Osteocyte (in vitro differentiated cells): ENCODE measurements around the gene CLTCL1. TPM values are rescaled to one million over a fixed set of nuclear protein-coding genes. Genes with fewer than 3 reads are reported as not detected.

Source experiments
- DNase-seq: peaks from one replicate; pipeline ENCODE4 v3.0.0; 2021; ENCODE audit warnings: mixed read lengths; ENCODE audit not compliant: unreplicated experiment; ENCODE audit errors: extremely low spot score
- H3K27ac Mint-ChIP-seq: one replicate; pipeline ENCODE4 v1.8.0; 2021; ENCODE audit warnings: mild to moderate bottlenecking, mixed read lengths; ENCODE audit not compliant: unreplicated experiment
- H3K27me3 Mint-ChIP-seq: one replicate; pipeline ENCODE4 v1.8.0; 2021; ENCODE audit warnings: mixed read lengths; ENCODE audit not compliant: unreplicated experiment
- H3K36me3 Mint-ChIP-seq: one replicate; pipeline ENCODE4 v1.8.0; 2021; ENCODE audit warnings: mixed read lengths; ENCODE audit not compliant: unreplicated experiment
- H3K4me1 Mint-ChIP-seq: one replicate; pipeline ENCODE4 v1.8.0; 2021; ENCODE audit warnings: mixed read lengths; ENCODE audit not compliant: unreplicated experiment
- H3K4me3 Mint-ChIP-seq: one replicate; pipeline ENCODE4 v1.8.0; 2021; ENCODE audit warnings: mild to moderate bottlenecking, moderate library complexity, mixed read lengths; ENCODE audit not compliant: unreplicated experiment
- H3K9me3 Mint-ChIP-seq: one replicate; pipeline ENCODE4 v1.8.0; 2021; ENCODE audit warnings: mixed read lengths; ENCODE audit not compliant: unreplicated experiment
- CTCF ChIP-seq: fragments of 200-600 bp; sonication (generic); IDR thresholded peaks from 2 replicates; pipeline ENCODE4 v1.5.0; 2021; ENCODE audit warnings: antibody characterized with exemption, mild to moderate bottlenecking, moderate library complexity
- total RNA-seq: library from RNA; stranded (reverse); gene quantifications from 2 replicates; pipeline ENCODE4 v1.2.1, GENCODE V29; 2021

Gene CLTCL1
- total RNA-seq, 1 donor from 2014 or later = 10.1 TPM

GRCh38 chr22:19130959-19131684, 160.4 kb downstream of the CLTCL1 start, which contains the start of gene TSSK2:
TSSK2 (plus strand) TSS chr22:19131308; CDS start chr22:19131400, 92 bp downstream.
- H3K27me3 Mint-ChIP-seq = no peaks in the 10 kb centered on the region
- no peaks in the 10 kb centered on the region for H3K9me3 Mint-ChIP-seq
- H3K4me3 Mint-ChIP-seq = no peak within 1 kb of the TSS
- DNase-seq = no peak
- no peak within 1 kb of the TSS for H3K27ac Mint-ChIP-seq
- H3K4me1 Mint-ChIP-seq = no peaks in the 10 kb centered on the region
- no peak for TF ChIP-seq CTCF
- peaks cover 22% of the 10 kb centered on the region for H3K36me3 Mint-ChIP-seq

GRCh38 chr22:19129871-19130270, 161.6 kb downstream of the CLTCL1 start:
- Mint-ChIP-seq H3K9me3 (no peaks in the 10 kb centered on the region), H3K27me3 (no peaks in the 10 kb centered on the region), H3K36me3 (peaks cover 16% of the 10 kb centered on the region), H3K27ac (no peak overlapping the region), H3K4me1 (no peaks in the 10 kb centered on the region), H3K4me3 (no peak overlapping the region)
- DNase-seq = no peak
- TF ChIP-seq CTCF = no peak

Other genes with a start within 250 kb of the CLTCL1 start
- 64.4 and 66.3 TPM in 2 replicates for gene DGCR2, start 169.3 kb downstream of the CLTCL1 start, total RNA-seq
- gene TSSK2, start 160.4 kb downstream of the CLTCL1 start, total RNA-seq = not detected in 2 replicates
- 21.6 TPM in 2 replicates for gene ESS2, start 147.1 kb downstream of the CLTCL1 start, total RNA-seq
- not detected in 2 replicates for gene GSC2, start 141.4 kb downstream of the CLTCL1 start, total RNA-seq
- gene SLC25A1, start 113.0 kb downstream of the CLTCL1 start, total RNA-seq = 96.1 and 96.2 TPM in 2 replicates
- 33.2 and 33.8 TPM in 2 replicates for gene HIRA, start 140.0 kb upstream of the CLTCL1 start, total RNA-seq
- 24.2 and 29.6 TPM in 2 replicates for gene MRPL40, start 140.8 kb upstream of the CLTCL1 start, total RNA-seq
- 29.0 and 30.1 TPM in 2 replicates for gene C22orf39, start 156.0 kb upstream of the CLTCL1 start, total RNA-seq
- 72.5 and 74.9 TPM in 2 replicates for gene UFD1, start 187.5 kb upstream of the CLTCL1 start, total RNA-seq
- 3.0 and 3.7 TPM in 2 replicates for gene CDC45, start 188.2 kb upstream of the CLTCL1 start, total RNA-seq
- gene CLDN5, start 232.7 kb upstream of the CLTCL1 start, total RNA-seq = not detected in 2 replicates